ENCODE results near the gene MRGPRE.

MRGPRE gene

DNA sequence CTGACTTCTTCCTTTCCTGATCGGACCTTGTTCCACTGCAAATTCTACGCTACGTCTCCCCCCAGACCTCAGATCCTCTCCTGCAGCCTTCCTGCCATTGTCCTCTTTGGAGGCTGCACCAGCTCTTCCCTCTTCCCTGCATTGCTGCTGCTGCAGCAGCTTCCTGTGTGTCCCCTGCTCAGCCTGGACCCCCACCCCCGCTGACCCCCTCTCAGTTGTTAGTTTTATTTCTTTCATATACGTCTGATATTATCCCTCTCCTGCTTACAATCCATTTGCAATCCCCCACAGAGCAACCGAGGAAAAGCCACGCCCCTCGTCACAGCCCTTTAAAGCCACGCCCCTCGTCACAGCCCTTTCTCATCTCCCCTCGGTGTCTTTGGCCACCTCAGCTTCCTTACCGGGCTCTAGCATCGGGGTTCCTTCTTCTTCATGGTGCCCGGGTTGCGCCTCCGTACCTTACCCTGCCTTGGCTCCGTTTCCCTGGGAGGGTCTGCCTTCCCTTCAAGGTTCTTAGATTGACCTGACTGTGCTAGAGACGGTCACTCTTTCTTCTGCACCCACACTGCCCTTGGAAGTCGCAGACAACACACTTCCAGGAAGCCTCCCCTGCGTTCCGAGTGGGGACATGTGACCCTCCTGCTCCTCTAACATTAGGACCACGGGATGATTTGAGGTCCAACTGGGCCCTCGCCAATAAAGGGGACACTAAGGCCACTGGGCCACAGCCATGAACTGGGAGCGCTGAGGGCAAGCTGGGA is 18.4 kb downstream of the MRGPRE start:
- DNase-seq: no peak

DNA sequence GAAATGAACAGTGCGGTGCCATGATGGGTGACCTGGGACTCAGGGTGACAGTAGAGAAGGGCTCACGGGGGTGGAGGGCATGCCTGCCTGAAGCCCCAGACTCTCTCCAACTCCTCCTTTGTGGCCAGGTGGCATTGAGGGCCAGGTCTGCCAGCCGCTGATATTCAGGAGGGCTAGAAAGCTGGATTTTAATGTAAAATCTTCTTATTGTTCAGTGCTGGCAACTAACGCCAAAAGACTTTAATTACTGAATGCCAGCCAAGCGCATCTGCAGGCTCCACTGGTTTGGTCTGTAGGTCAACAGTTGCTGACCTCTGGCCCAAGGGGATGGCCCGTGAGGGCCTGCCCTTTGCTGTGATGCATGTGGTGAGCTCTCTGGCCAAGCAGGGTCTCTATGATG is 23.9 kb downstream of the MRGPRE start:
- DNase-seq: no peak

DNA sequence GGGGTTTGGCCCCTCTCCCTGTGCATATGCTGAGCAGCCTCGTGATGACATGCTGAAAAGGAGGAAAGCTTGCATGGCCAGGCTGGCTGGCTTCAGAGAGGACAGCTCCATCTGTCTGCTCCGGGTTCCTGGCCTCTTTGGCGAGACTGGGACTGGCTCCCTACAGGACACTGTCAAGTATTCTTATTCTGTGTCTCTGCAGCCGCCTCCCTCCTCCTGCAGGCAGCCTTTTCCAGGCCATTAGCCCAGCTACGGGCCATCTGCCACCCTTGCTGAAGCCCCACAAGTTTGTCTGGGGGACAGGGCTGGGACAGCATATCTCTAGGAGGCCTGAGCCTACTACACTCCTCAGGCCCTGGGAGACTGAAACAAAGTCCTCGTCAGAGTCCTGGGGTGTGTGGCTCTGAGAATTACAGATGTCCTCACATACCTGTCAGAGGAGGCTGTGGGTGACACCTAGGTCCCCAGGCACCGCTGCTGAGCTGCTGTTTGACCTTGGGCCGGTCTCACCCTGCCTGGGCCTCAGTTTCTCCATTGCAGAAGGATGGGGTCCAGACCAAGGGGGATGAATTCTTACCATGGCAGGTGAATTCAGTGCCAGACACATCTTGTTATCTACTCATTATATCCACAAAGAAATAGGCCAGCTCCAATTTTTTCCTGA is 24.6 kb downstream of the MRGPRE start:
- no peak for DNase-seq

DNA sequence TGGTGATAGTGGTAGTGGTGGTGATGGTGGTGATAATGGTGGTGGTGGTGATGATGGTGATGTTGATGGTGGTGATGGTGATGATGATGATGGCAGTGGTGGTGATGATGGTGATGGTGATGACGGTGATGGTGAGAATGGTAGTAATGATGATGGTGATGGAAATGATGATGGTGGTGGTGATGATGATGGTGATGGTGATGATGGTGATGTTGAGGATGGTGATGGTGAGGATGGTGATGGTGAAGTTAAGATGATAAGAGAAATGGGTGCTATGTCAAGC is 25.4 kb downstream of the MRGPRE start:
- DNase-seq: no peak

- no peak for DNase-seq
Observed at GRCh38 chr11:3206156-3206921, 25.9 kb downstream of the MRGPRE start.

DNA sequence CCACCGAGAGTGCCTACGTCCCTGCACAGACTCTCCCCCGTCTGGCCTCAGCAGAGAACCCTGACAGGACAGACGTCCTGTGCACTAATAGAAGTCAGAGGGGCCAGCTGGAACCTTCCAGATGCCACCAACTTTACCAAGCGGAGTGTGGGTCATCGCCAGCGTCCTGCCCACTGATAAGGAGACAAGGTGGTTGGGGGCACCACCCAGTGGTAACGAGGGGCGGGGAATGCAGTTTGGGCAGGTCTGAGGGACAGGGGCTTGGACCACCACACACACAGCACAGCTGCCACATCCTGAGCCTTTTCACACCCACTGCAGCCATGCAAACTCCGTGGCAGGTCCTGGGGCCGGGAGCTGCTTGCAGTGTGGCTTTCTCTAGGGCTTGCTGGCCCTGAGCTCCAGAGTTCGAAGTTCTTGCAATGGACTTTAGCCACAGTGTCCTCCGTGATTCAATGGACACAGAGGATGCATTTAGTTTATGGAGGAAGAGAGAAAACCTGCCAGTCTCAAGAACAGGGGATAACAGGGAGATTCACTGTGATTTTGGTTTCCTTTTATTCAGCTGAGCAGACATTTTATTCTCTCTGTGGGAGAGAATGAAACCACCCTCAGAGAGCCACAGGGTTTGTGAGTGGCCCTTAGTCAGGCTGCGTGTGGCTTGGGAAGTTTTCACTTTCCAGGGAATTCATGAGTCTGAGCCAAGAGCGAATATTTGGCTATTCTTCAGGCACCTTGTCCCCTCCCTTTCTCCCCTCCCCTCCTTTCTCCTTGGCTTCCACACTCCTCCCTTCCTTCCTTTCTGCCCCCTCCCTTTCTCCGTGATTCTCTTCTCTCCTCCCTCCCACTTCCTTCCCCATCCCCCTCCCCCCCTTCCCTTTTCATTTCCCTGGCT is 26.7 kb downstream of the MRGPRE start:
- DNase-seq: no peak

GRCh38 chr11:3204141-3205015 is 27.8 kb downstream of the MRGPRE start:
- DNase-seq: no peak

DNA sequence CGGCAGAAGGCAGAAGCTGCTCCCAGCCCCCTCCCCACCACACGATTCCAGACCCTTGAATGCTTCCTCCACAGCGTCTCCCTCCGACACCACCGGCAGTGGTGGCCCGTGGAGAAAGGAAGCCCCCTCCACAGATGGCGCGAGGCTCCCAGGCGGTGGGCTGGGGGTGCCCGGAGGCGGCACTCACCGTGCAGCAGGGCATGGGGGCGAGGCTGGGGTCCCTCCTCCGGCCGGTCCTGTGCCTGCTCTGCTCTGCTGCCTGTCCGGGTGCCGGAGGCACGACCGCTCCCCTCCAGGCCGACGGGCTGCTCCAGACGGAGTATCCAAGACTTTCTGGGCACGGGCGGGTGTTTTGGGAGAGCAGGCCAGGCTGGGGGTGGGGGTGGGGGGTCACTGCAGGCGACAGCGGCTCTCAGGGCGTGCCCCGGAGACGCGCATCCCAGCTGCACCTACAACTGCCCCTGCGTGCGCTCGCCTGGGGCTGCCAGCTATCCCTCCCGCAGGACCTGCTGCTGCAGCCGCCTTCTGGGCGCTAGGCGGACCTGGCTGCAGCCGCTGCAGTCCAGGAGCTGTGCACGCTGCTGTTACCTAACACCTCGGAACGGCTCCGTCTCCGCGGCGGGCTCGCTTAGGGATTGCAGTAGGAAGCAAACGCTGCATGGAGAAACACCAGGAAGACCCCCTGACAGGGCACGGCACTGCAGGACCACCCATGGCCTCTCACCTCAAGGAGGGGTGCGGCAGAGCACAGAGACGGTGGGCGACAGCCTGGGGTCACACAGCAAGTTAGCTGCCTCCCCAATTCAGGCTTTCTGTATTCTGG is 28.8 kb downstream of the MRGPRE start:
- DNase-seq: no peak

DNA sequence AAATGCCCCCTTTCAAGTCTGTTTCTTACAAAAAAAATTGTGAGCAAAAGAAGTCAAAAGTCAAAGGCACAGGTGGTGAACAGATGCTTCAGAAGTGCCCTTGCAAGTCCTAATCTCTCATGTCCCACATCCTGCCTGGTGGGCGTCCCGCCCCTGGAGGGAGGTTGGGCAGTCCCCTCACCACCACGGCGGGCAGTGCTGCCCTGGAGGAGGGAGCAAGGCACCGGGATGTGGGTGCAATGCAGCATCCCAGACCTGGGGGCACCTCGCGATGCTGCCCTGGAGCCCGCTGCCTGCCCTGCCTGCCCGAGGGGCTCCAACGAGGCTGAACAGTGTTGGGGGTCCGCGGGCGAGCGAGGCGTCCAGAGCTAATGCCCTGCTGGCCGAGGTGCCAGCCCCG is 29.5 kb downstream of the MRGPRE start:
- no peak for DNase-seq

DNA sequence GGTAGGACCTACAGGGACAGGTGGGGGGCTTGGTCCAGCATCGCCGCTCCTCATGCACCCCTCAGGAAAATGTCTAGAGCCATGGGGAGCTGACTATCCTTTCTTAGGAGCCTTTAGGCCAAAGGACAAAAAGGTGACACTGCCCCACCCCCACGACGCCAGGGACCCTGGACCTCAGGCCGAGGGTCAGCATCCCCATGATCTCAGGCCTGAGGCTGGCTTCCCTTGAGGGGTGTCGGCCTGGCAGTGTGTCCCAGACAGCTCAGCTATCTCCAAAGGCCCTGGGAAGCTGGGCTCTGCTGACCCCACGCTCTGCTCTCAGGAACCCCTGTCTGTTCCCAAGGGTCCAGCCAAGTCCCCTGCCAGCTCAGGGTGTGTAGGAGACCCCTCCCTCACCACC is 29.9 kb downstream of the MRGPRE start:
- DNase-seq: no peak

GRCh38 chr11:3201677-3202181 is 30.5 kb downstream of the MRGPRE start:
- no peak for DNase-seq

DNA sequence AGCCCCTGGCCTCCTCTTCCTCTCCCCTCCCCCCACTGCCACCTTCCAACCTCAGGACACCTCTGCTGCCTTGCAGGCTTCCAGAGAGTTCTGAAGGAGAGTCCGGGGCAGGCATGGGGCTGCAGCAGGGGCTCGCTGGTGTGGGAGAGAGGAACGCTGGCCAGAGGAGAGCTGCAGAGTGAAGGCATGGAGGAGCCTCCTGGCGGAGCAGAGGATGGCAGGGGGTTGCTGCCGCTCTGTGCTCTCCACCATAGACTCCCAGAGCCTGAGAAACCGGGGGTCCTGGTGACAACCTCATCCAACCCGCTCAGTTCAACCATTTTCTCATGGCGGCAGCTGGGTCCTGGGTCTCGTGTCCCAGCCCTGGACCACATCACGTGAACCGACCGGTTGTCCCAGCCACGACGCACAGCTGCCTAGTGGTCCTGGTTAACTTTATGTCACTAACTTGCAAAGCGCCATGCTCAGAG is 31.1 kb downstream of the MRGPRE start:
- DNase-seq: no peak

DNA sequence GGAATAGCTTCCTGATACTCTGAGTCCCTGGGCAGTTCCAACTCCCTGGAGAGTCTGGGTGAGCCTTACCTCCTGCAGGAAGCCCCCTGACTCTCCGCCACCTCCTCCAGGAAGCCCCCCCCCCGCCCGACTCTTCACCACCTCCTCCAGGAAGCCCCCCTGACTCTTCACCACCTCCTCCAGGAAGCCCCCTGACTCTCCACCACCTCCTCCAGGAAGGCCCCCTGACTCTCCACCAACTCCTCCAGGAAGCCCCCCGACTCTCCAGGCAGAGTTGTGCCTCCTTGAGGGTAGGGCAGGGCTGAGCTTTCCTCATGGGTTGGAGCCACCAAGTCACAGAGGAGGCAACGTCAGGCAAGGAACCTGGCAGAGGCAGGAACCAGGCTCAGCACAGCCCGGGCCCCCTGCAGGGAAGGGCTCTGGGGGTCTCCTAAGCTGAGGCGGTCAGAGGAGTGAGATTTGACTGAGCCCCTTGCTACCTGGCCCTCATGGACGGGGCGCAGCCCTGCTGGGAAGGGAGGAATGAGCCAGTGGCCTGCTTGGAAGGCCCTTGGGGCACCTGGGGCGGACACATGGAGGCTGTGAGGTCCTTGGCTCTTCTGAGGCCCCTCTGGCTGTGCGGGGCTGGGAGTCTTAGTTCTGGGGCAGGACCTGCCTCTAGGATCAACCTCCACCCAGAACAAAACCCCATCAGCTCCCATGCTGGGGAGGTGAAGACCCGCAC is 31.7 kb downstream of the MRGPRE start:
- no peak for DNase-seq

DNA sequence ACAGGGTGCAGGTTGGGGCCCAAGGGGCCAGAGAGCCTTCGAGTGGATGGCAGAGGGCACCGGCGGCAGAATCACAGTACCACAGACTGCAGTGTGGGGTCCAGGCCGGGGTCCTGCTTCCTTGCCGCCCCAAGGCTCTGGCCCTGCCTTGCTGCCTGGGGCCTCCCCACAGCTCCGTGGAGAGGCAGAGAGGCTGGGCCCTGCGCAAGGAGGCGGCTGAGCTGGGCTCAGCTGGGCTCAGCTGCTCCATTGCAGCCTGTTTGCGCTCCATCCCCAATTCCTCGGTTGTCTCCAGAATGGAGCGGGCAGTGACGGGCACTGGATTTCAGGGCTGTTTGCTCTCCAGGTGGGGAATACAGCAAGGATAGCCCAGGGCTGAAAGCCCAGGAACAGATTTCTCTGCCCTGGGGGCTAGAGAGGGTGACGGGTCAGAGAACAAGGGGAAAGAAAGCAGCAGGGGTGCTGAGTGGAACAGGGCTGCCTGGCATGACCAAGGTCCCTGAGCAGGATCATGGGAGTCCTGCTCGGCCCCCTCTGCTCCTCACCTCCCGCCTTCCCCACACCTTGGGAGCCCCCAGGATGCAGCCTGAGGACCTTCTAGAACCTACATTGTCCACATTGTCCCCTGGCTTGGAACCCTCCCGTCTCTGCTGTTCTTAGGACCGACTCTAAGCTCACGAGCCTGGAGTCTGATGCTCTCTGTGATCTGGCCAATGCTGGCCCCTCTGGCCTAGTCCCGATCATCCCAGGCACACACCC is 32.5 kb downstream of the MRGPRE start:
- DNase-seq: no peak

GRCh38 chr11:3198815-3199214 is 33.4 kb downstream of the MRGPRE start:
- DNase-seq: no peak

DNA sequence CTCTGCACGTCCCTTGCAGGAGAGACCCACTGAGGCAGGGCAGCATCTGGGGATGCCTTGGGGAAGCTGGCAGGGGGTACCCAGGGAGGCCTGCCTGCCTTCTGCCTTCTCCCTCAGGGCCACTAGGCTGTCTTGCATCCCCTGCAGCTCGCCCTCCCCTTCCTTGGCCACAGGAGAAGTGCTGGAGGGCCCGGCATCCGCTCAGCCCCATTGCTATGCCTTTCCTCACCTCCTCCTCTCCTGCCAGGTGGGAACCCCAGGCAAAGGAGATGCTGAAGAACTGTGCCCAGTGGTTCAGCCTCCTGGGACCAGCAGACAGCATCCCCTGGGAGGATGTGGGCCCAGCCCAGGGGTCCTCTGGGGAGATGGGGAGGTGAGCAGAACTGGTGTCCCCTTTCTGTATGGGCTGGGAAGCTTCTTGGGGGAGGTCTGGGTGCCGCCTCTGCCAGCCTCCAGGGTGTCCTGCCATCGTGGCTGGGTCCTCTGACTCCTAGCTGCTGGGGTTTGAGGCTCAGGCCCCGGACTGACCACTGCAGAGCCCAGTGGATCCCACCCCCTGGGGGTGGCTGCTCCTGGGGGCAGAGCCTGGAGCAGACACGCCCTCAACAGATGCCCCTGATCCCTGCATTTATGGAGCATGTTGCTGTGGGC is 34.2 kb downstream of the MRGPRE start:
- DNase-seq: no peak

DNA sequence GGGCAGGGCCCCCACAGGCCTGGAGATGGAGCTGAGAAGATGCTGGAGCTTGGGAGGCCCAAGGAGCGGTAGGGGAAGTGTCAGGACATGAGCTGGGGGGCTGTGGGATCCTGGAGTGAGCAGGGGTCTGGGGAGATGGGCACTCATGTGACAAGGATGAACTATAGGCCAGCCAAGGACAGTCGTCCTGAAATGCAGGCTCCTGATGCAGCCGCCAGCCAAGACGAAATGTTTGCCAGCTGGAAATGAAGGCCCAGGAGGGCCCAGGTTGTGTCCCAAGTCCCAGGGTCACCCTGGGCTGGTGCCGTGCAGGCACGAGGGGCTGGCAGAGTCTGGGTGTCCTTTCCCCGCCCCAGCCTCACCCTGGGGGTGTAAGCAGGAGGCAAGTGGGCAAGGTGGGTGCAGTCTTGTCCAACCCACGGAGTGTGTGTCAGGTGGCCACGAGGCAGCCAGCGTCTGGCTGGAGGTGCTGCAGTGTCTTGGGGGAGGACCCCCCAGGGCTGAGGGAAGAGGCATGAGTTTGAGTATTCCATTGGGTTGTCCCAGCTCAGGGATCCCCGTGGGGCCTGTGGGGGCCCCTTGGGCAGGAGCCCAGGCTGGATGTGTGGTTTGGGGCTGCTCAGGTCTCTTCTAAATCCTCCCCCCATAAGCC is 35.0 kb downstream of the MRGPRE start:
- DNase-seq: no peak

All from activated naive CD4-positive, alpha-beta T cell (primary cell).